Activated naive CD8-positive, alpha-beta T cell treated with anti-CD3 and anti-CD28 coated beads, Interleukin-2, amount 10 ng/mL, durations not matched to agents 7 days and 5 days (primary cell): ENCODE results near the gene SETD7. TPM values are rescaled to one million over a fixed set of nuclear protein-coding genes. Genes with fewer than 3 reads are reported as not detected.

ENCODE experiments used
- ATAC-seq: fragments of 150-1000 bp; cut with Tn5 transposase; one replicate; pipeline ENCODE4 v1.10.0; 2021; ENCODE audit warnings: low read depth, moderate library complexity
- POLR2A ChIA-PET: fragments of 350-600 bp; sonication (Branson Sonifier 250); formaldehyde crosslinking; loops from one replicate; lab custom pipeline; 2021; ENCODE audit warnings: antibody characterized with exemption; lab: Charles Lee
- DNase-seq: peaks from one replicate; pipeline ENCODE4 v3.0.0; 2021
- H3K27ac Mint-ChIP-seq: one replicate; pipeline ENCODE4 v1.8.0; 2022; ENCODE audit warnings: mild to moderate bottlenecking, mixed read lengths
- H3K27me3 Mint-ChIP-seq: one replicate; pipeline ENCODE4 v1.8.0; 2022; ENCODE audit warnings: mild to moderate bottlenecking, moderate library complexity, mixed read lengths
- H3K36me3 Mint-ChIP-seq: one replicate; pipeline ENCODE4 v1.8.0; 2021; ENCODE audit warnings: mild to moderate bottlenecking, mixed read lengths
- H3K4me1 Mint-ChIP-seq: one replicate; pipeline ENCODE4 v1.8.0; 2021; ENCODE audit warnings: mixed read lengths
- H3K4me3 Mint-ChIP-seq: one replicate; pipeline ENCODE4 v1.8.0; 2022; ENCODE audit warnings: mild to moderate bottlenecking, moderate library complexity, mixed read lengths
- H3K9me3 Mint-ChIP-seq: one replicate; pipeline ENCODE4 v1.8.0; 2021; ENCODE audit warnings: mixed read lengths
- total RNA-seq, 2 experiments: library from RNA; stranded (reverse); gene quantifications; one replicate each; pipeline ENCODE4 v1.2.3, GENCODE V29; 2021

Gene SETD7
- total RNA-seq, 2 experiments from 2014 or later: 9.4 to 10.1 TPM

GRCh38 chr4:139589336-139590018 is 33.5 kb upstream of the SETD7 start:
- no peaks in the 10 kb centered on the region for H3K4me1 Mint-ChIP-seq
- POLR2A ChIA-PET: no interaction called here
- no peaks in the 10 kb centered on the region for H3K9me3 Mint-ChIP-seq
- no peaks in the 10 kb centered on the region for H3K36me3 Mint-ChIP-seq
- peaks cover 14% of the 10 kb centered on the region for H3K27me3 Mint-ChIP-seq
- no peak overlapping the region for H3K27ac Mint-ChIP-seq
- DNase-seq: no peak
- no peak overlapping the region for H3K4me3 Mint-ChIP-seq
- ATAC-seq: no peak

- no peak overlapping the region for H3K4me3 Mint-ChIP-seq
Observed at GRCh38 chr4:139587446-139587845, 31.4 kb upstream of the SETD7 start.

GRCh38 chr4:139585473-139585872 is 29.5 kb upstream of the SETD7 start:
- POLR2A ChIA-PET: no interaction called here
- Mint-ChIP-seq H3K27me3 (peaks cover 7% of the 10 kb centered on the region), H3K4me1 (no peaks in the 10 kb centered on the region), H3K4me3 (no peak overlapping the region), H3K27ac (no peak overlapping the region), H3K36me3 (no peaks in the 10 kb centered on the region), H3K9me3 (no peaks in the 10 kb centered on the region)
- no peak for DNase-seq
- ATAC-seq: no peak

More at GRCh38 chr4:139587446-139587845, 31.4 kb upstream of the SETD7 start:
- no peak overlapping the region for H3K27ac Mint-ChIP-seq
- H3K4me1 Mint-ChIP-seq: no peaks in the 10 kb centered on the region
- POLR2A ChIA-PET: no interaction called here
- DNase-seq (no peak), ATAC-seq (no peak)
- H3K27me3 Mint-ChIP-seq: peaks cover 4% of the 10 kb centered on the region
- no peaks in the 10 kb centered on the region for H3K9me3 Mint-ChIP-seq
- no peaks in the 10 kb centered on the region for H3K36me3 Mint-ChIP-seq

GRCh38 chr4:139584784-139585183 is 28.8 kb upstream of the SETD7 start:
- POLR2A ChIA-PET: no interaction called here
- DNase-seq: no peak
- H3K9me3 Mint-ChIP-seq: no peaks in the 10 kb centered on the region
- ATAC-seq: no peak
- H3K36me3 Mint-ChIP-seq: no peaks in the 10 kb centered on the region
- no peak overlapping the region for H3K27ac Mint-ChIP-seq
- H3K4me3 Mint-ChIP-seq: no peak overlapping the region
- no peaks in the 10 kb centered on the region for H3K4me1 Mint-ChIP-seq
- H3K27me3 Mint-ChIP-seq: peaks cover 14% of the 10 kb centered on the region

- Mint-ChIP-seq H3K4me1 (no peaks in the 10 kb centered on the region), H3K36me3 (no peaks in the 10 kb centered on the region), H3K27ac (no peak overlapping the region), H3K27me3 (peaks cover 15% of the 10 kb centered on the region), H3K4me3 (no peak overlapping the region), H3K9me3 (no peaks in the 10 kb centered on the region)
- POLR2A ChIA-PET: no interaction called here
- ATAC-seq (no peak), DNase-seq (no peak)
Observed at GRCh38 chr4:139584013-139584412, 28.0 kb upstream of the SETD7 start.

- Mint-ChIP-seq H3K4me1 (no peaks in the 10 kb centered on the region), H3K27me3 (peaks cover 13% of the 10 kb centered on the region), H3K27ac (no peak overlapping the region), H3K9me3 (no peaks in the 10 kb centered on the region), H3K4me3 (no peak overlapping the region), H3K36me3 (no peaks in the 10 kb centered on the region)
- POLR2A ChIA-PET: no interaction called here
- ATAC-seq (no peak), DNase-seq (no peak)
Observed at GRCh38 chr4:139582044-139582443, 26.0 kb upstream of the SETD7 start.

GRCh38 chr4:139581096-139581495 is 25.1 kb upstream of the SETD7 start:
- H3K9me3 Mint-ChIP-seq: no peaks in the 10 kb centered on the region
- ATAC-seq (no peak), DNase-seq (no peak)
- no peak overlapping the region for H3K27ac Mint-ChIP-seq
- no peak overlapping the region for H3K4me3 Mint-ChIP-seq
- POLR2A ChIA-PET: no interaction called here
- H3K36me3 Mint-ChIP-seq: no peaks in the 10 kb centered on the region
- H3K27me3 Mint-ChIP-seq: peaks cover 12% of the 10 kb centered on the region
- H3K4me1 Mint-ChIP-seq: no peaks in the 10 kb centered on the region

GRCh38 chr4:139576219-139576618 is 20.2 kb upstream of the SETD7 start:
- Mint-ChIP-seq H3K27ac (no peak overlapping the region), H3K4me1 (peaks cover 3% of the 10 kb centered on the region), H3K27me3 (peaks cover 16% of the 10 kb centered on the region), H3K36me3 (no peaks in the 10 kb centered on the region), H3K4me3 (no peak overlapping the region), H3K9me3 (no peaks in the 10 kb centered on the region)
- no peak for ATAC-seq
- POLR2A ChIA-PET: no interaction called here
- no peak for DNase-seq

- POLR2A ChIA-PET: no interaction called here
- no peak for ATAC-seq
Observed at GRCh38 chr4:139575072-139575471, 19.1 kb upstream of the SETD7 start.

GRCh38 chr4:139574641-139575040 is 18.6 kb upstream of the SETD7 start:
- POLR2A ChIA-PET: no interaction called here
- ATAC-seq (no peak), DNase-seq (no peak)
- Mint-ChIP-seq H3K9me3 (no peaks in the 10 kb centered on the region), H3K36me3 (no peaks in the 10 kb centered on the region), H3K27ac (no peak overlapping the region), H3K27me3 (peaks cover 3% of the 10 kb centered on the region), H3K4me3 (no peak overlapping the region), H3K4me1 (peaks cover 3% of the 10 kb centered on the region)

More at GRCh38 chr4:139575072-139575471, 19.1 kb upstream of the SETD7 start:
- Mint-ChIP-seq H3K36me3 (no peaks in the 10 kb centered on the region), H3K27ac (no peak overlapping the region), H3K9me3 (no peaks in the 10 kb centered on the region), H3K4me1 (peaks cover 3% of the 10 kb centered on the region), H3K4me3 (no peak overlapping the region), H3K27me3 (peaks cover 8% of the 10 kb centered on the region)
- no peak for DNase-seq

GRCh38 chr4:139568206-139568955 is 12.4 kb upstream of the SETD7 start:
- ATAC-seq: no peak
- H3K36me3 Mint-ChIP-seq: no peaks in the 10 kb centered on the region
- H3K27ac Mint-ChIP-seq: no peak overlapping the region
- H3K9me3 Mint-ChIP-seq: no peaks in the 10 kb centered on the region
- H3K4me1 Mint-ChIP-seq: peaks cover 6% of the 10 kb centered on the region
- no peak for DNase-seq
- POLR2A ChIA-PET: no interaction called here
- H3K4me3 Mint-ChIP-seq: no peak overlapping the region
- no peaks in the 10 kb centered on the region for H3K27me3 Mint-ChIP-seq

GRCh38 chr4:139567159-139567870 is 11.3 kb upstream of the SETD7 start:
- POLR2A ChIA-PET: interaction anchor here (0.9 kb wide), 1 partner anchor 99 kb away, joined by 3 read pairs; no protein-coding TSS in a partner anchor

GRCh38 chr4:139564502-139564901 is 8.5 kb upstream of the SETD7 start:
- POLR2A ChIA-PET: no interaction called here
- Mint-ChIP-seq H3K4me1 (peaks cover 18% of the 10 kb centered on the region), H3K27ac (no peak overlapping the region), H3K27me3 (no peaks in the 10 kb centered on the region), H3K36me3 (no peaks in the 10 kb centered on the region), H3K9me3 (no peaks in the 10 kb centered on the region), H3K4me3 (no peak overlapping the region)
- no peak for DNase-seq
- no peak for ATAC-seq

More at GRCh38 chr4:139567159-139567870, 11.3 kb upstream of the SETD7 start:
- DNase-seq (no peak), ATAC-seq (no peak)
- peaks cover 3% of the 10 kb centered on the region for H3K4me1 Mint-ChIP-seq
- no peak overlapping the region for H3K27ac Mint-ChIP-seq
- no peaks in the 10 kb centered on the region for H3K36me3 Mint-ChIP-seq
- no peaks in the 10 kb centered on the region for H3K9me3 Mint-ChIP-seq
- H3K4me3 Mint-ChIP-seq: no peak overlapping the region
- no peaks in the 10 kb centered on the region for H3K27me3 Mint-ChIP-seq
